Measurements from ENCODE around the gene HSPB9.

- TF ChIP-seq, protein P1, sequence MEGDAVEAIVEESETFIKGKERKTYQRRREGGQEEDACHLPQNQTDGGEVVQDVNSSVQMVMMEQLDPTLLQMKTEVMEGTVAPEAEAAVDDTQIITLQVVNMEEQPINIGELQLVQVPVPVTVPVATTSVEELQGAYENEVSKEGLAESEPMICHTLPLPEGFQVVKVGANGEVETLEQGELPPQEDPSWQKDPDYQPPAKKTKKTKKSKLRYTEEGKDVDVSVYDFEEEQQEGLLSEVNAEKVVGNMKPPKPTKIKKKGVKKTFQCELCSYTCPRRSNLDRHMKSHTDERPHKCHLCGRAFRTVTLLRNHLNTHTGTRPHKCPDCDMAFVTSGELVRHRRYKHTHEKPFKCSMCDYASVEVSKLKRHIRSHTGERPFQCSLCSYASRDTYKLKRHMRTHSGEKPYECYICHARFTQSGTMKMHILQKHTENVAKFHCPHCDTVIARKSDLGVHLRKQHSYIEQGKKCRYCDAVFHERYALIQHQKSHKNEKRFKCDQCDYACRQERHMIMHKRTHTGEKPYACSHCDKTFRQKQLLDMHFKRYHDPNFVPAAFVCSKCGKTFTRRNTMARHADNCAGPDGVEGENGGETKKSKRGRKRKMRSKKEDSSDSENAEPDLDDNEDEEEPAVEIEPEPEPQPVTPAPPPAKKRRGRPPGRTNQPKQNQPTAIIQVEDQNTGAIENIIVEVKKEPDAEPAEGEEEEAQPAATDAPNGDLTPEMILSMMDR (IDR thresholded peaks at IDR 0.05) = no peak
- TF ChIP-seq POLR2A (IDR thresholded peaks at IDR 0.05) = no peak
Observed at GRCh38 chr17:42169351-42169750, 46.7 kb downstream of the HSPB9 start.
